GM12878 (cell line): ENCODE measurements around the gene MGP. TPM values are rescaled to one million over a fixed set of nuclear protein-coding genes. Genes with fewer than 3 reads are reported as not detected.

Experiments used
- ATAC-seq: fragments of 200-7000 bp; cut with Tn5 transposase; 3 replicates; pipeline ENCODE4 v1.9.1; 2020; ENCODE audit warnings: mild to moderate bottlenecking, moderate library complexity
- BruUV-seq: library from RNA; stranded (reverse); fragments of 400-500 nt; replicated peaks from 2 replicates; lab custom pipeline; 2021; lab: Mats Ljungman, UMichigan
- CTCF ChIA-PET: fragments of 300-600 bp; sonication (Branson Sonifier 250); formaldehyde crosslinking; extraction: SDS; loops from one replicate; lab custom pipeline; 2021; ENCODE audit warnings: inconsistent platforms; lab: Yijun Ruan, JAX
- POLR2A ChIA-PET: fragments of 350-600 bp; formaldehyde crosslinking; extraction: SDS; loops from one replicate; lab custom pipeline; 2021; ENCODE audit warnings: inconsistent platforms; lab: Charles Lee
- RAD21 ChIA-PET: fragments of 300-600 bp; sonication (Branson Sonifier 250); formaldehyde crosslinking; loops from one replicate; lab custom pipeline; 2023; ENCODE audit warnings: antibody characterized with exemption; ENCODE audit not compliant: unreplicated experiment; lab: Charles Lee
- SMC1A ChIA-PET: fragments of 300-600 bp; sonication (Branson Sonifier 250); formaldehyde crosslinking; loops from one replicate; lab custom pipeline; 2023; ENCODE audit not compliant: unreplicated experiment, uncharacterized antibody; lab: Charles Lee
- DNase-seq: peaks from one replicate; pipeline ENCODE4 v3.0.0-alpha.2; 2011; ENCODE audit warnings: low read depth, low spot score
- FAIRE-seq: peaks from 3 replicates; lab custom pipeline; 2011; peaks lifted over from hg19 to GRCh38; lab: Jason Lieb, UNC
- H2AFZ ChIP-seq: 2 replicates; pipeline ENCODE4 v1.6.0; 2011; ENCODE audit warnings: low read depth, low read length, control low read depth; ENCODE audit not compliant: control insufficient read depth
- H3K27ac ChIP-seq: 2 replicates; pipeline ENCODE4 v1.5.1; 2011; ENCODE audit warnings: control low read depth; ENCODE audit not compliant: control insufficient read depth, insufficient read depth
- H3K27me3 ChIP-seq, 2 experiments: replicated peaks in 1 of 2; 2 replicates each; pipeline versions ENCODE4 v1.6.0 to v1.6.1; 2011; ENCODE audit warnings: low read length in 1 of 2; ENCODE audit not compliant: control insufficient read depth in 2 of 2, insufficient read depth in 2 of 2
- H3K36me3 ChIP-seq, 2 experiments: 2 replicates each; pipeline ENCODE4 v1.5.1; 2011; ENCODE audit warnings: low read length in 1 of 2; ENCODE audit not compliant: control insufficient read depth in 2 of 2, insufficient read depth in 2 of 2
- H3K4me1 ChIP-seq: 2 replicates; pipeline ENCODE4 v1.6.1; 2011; ENCODE audit warnings: mild to moderate bottlenecking, low read length, moderate library complexity, mixed read lengths; ENCODE audit not compliant: control insufficient read depth, insufficient read depth
- H3K4me2 ChIP-seq: 2 replicates; pipeline ENCODE4 v1.6.0; 2011; ENCODE audit warnings: control low read depth; ENCODE audit not compliant: control insufficient read depth, insufficient read depth
- H3K4me3 ChIP-seq: fragments of 200-600 bp; sonication (generic); 2 replicates; pipeline ENCODE4 v1.5.1; 2016
- H3K79me2 ChIP-seq: 2 replicates; pipeline ENCODE4 v1.6.0; 2011; ENCODE audit warnings: low read length; ENCODE audit not compliant: control insufficient read depth, insufficient read depth
- H3K9ac ChIP-seq: 2 replicates; pipeline ENCODE4 v1.8.0; 2011; ENCODE audit warnings: low read length, control low read depth, mixed read lengths; ENCODE audit not compliant: control insufficient read depth, insufficient read depth
- H3K9me3 ChIP-seq: replicated peaks from 3 replicates; pipeline ENCODE4 v1.5.1; 2011; ENCODE audit warnings: mild to moderate bottlenecking, low read length; ENCODE audit not compliant: control insufficient read depth, insufficient read depth
- H4K20me1 ChIP-seq: 2 replicates; pipeline ENCODE4 v1.6.0; 2011; ENCODE audit not compliant: control insufficient read depth, insufficient read depth
- CEBPB ChIP-seq, 2 experiments: fragments of 150-350 bp in 1 of 2; IDR thresholded peaks; 2 replicates each; pipeline ENCODE4 v1.6.1; 2012 to 2014; ENCODE audit warnings: low read depth in 2 of 2, low read length in 2 of 2, borderline replicate concordance in 1 of 2, inconsistent platforms in 1 of 2
- GABPA ChIP-seq: IDR thresholded peaks from 2 replicates; pipeline ENCODE4 v1.6.1; 2014; ENCODE audit warnings: antibody characterized with exemption, low read depth, mild to moderate bottlenecking, inconsistent platforms
- RCOR1 ChIP-seq: conservative IDR thresholded peaks from 2 replicates; pipeline ENCODE4 v1.6.1; 2012; ENCODE audit warnings: low read depth, low read length, improper control_type of control experiment
- SIN3A ChIP-seq: IDR thresholded peaks from 2 replicates; pipeline ENCODE4 v1.6.1; 2012; ENCODE audit warnings: low read depth, low read length, improper control_type of control experiment
- SPI1 ChIP-seq: IDR thresholded peaks from 2 replicates; pipeline ENCODE4 v1.6.1; 2011; ENCODE audit warnings: low read depth, mild to moderate bottlenecking, low read length, moderate library complexity, borderline replicate concordance; ENCODE audit not compliant: insufficient read depth
- ZNF217 ChIP-seq: fragments of 450-650 bp; IDR thresholded peaks from 2 replicates; pipeline ENCODE4 v1.6.1; 2017; ENCODE audit warnings: antibody characterized with exemption, mild to moderate bottlenecking
- WGBS: methylation state at CpG from one replicate; pipeline ENCODE4 v1.1.6; 2016; ENCODE audit warnings: low lambda C conversion rate; ENCODE audit not compliant: insufficient replicate concordance, insufficient coverage; ENCODE audit errors: missing lambda C conversion rate; 5-methylcytosine and 5-hydroxymethylcytosine counted together
- in situ Hi-C: fragments of 300-500 bp; cut with MboI; formaldehyde crosslinking; loops from 9 replicates; pipeline ENCODE4 v1.14.3; 2018; ENCODE audit warnings: mixed read lengths
- intact Hi-C: fragments of 100-400 bp; cut with micrococcal nuclease; formaldehyde crosslinking; loops from one replicate; pipeline ENCODE4 v1.14.2; 2022; ENCODE audit not compliant: unreplicated experiment
- polyA plus RNA-seq, 11 experiments: library from polyadenylated mRNA; depleted of rRNA in 4 of 11; unstranded in 6 of 11; stranded (reverse) in 5 of 11; fragments of >200 nt; fragmentation: Nextera tagmentation in 4 of 11; fragmentation: Illumina TruSeq in 1 of 11; extraction: Ambion mirVana in 4 of 11; extraction: Trizol in 1 of 11; gene quantifications; 1 replicate in 1 of 11; 2 replicates in 10 of 11; pipeline versions ENCODE4 v1.2.1 to v1.2.3, GENCODE V29; 2011 to 2016; ENCODE audit warnings: inconsistent platforms in 2 of 11, missing spikeins in 2 of 11, low read depth in 1 of 11
- total RNA-seq, 4 experiments: library from RNA; depleted of rRNA in 3 of 4; stranded (reverse); fragments of >200 nt in 3 of 4; fragmentation: Illumina TruSeq in 1 of 4; extraction: Trizol in 1 of 4; gene quantifications; 2 replicates each; pipeline versions ENCODE4 v1.2.1 to v1.2.3, GENCODE V29; 2013 to 2021
- TF ChIP-seq, protein P1 (sequence below): fragments of 450-650 bp; IDR thresholded peaks from 2 replicates; pipeline ENCODE4 v1.6.1; 2018; ENCODE audit warnings: mild to moderate bottlenecking, low read depth, moderate library complexity; ENCODE audit not compliant: partially characterized antibody

The MGP gene
- total and polyA plus RNA-seq, 10 of the 15 experiments (the other 5 are each of a cell fraction or from before 2014, with no cell fraction given), result 0.21 to 1.2 TPM; not detected in 8

GRCh38 chr12:14883686-14884085 lies 2.0 kb downstream of the MGP start:
- in situ Hi-C loops, result no loop called here
- no peak overlapping the region for H3K4me3 ChIP-seq
- no peaks in the 10 kb centered on the region for H3K9me3 ChIP-seq
- ChIA-PET SMC1A (interaction anchor here (0.7 to 1.7 kb wide), 4 partner anchors 30 to 112 kb away, joined by 3 to 7 read pairs (median 5); no protein-coding TSS in a partner anchor), CTCF (interaction anchor here (1.0 to 1.4 kb wide), 3 partner anchors 10 to 54 kb away, joined by 3 to 5 read pairs (median 3); partner anchors contain the start of gene ERP27), RAD21 (interaction anchor here (0.8 to 1.4 kb wide), 3 partner anchors 106 to 337 kb away, joined by 3 to 4 read pairs (median 3); partner anchors contain the start of gene RERG), POLR2A (interaction anchor here (1.1 kb wide), 1 partner anchor 8 kb away, joined by 4 read pairs; no protein-coding TSS in a partner anchor)
- no peak overlapping the region for H3K9ac ChIP-seq
- no peak overlapping the region for H3K27ac ChIP-seq
- no peaks in the 10 kb centered on the region for H3K79me2 ChIP-seq
- FAIRE-seq (no peak), DNase-seq (no peak), ATAC-seq (no peak)
- peaks cover 9% of the 10 kb centered on the region; the same call in 1 of the 2 replicates for H3K4me1 ChIP-seq
- intact Hi-C loops, result loop anchor here (5.0 kb wide), 1 partner anchor 36 kb away; no protein-coding TSS in a partner anchor
- WGBS, result 78% methylated on average over 10 of the region's 10 CpGs
- H2AFZ ChIP-seq, result no peak overlapping the region
- H3K36me3 ChIP-seq, result no peaks in the 10 kb centered on the region
- H4K20me1 ChIP-seq, result no peaks in the 10 kb centered on the region
- TF ChIP-seq CEBPB (IDR thresholded peaks at IDR 0.05; ENCODE audit: borderline replicate concordance in 1 of 2, low read depth in 2 of 2, low read length in 2 of 2), result no peak
- TF ChIP-seq SIN3A, result no peak
- TF ChIP-seq RCOR1, result no peak
- H3K27me3 ChIP-seq, result no peaks in the 10 kb centered on the region; a peak in 3 of 4 replicates
- no peak overlapping the region for H3K4me2 ChIP-seq
- BruUV-seq, result no TSS peak

- POLR2A ChIA-PET, result no interaction called here
- 42% methylated on average over 6 of the region's 6 CpGs for WGBS
- H3K27ac ChIP-seq, result no peak overlapping the region
Observed at GRCh38 chr12:14880890-14881453, 4.7 kb downstream of the MGP start.

More at GRCh38 chr12:14880890-14881453, 4.7 kb downstream of the MGP start:
- BruUV-seq, result no TSS peak
- Histone ChIP-seq H4K20me1 (no peaks in the 10 kb centered on the region), H2AFZ (no peak overlapping the region), H3K4me3 (no peak overlapping the region), H3K9ac (no peak overlapping the region), H3K27me3 (no peaks in the 10 kb centered on the region; a peak in 1 of 4 replicates), H3K4me1 (peaks cover 9% of the 10 kb centered on the region; the same call in 1 of the 2 replicates), H3K79me2 (no peaks in the 10 kb centered on the region), H3K4me2 (no peak overlapping the region), H3K36me3 (no peaks in the 10 kb centered on the region), H3K9me3 (no peaks in the 10 kb centered on the region)
- intact Hi-C loops, result loop anchor here (5.0 kb wide), 1 partner anchor 34 kb away; no protein-coding TSS in a partner anchor
- ATAC-seq (no peak), DNase-seq (no peak), FAIRE-seq (no peak)
- in situ Hi-C loops, result no loop called here
- ChIA-PET SMC1A (no interaction called here), CTCF (no interaction called here), RAD21 (no interaction called here)
- no peak for TF ChIP-seq ZNF217
- TF ChIP-seq GABPA, result peak; percentile 43; the same call in 1 of the 2 replicates
- peak; percentile 34; the same call in 1 of the 2 replicates for TF ChIP-seq SPI1
- TF ChIP-seq, protein P1, sequence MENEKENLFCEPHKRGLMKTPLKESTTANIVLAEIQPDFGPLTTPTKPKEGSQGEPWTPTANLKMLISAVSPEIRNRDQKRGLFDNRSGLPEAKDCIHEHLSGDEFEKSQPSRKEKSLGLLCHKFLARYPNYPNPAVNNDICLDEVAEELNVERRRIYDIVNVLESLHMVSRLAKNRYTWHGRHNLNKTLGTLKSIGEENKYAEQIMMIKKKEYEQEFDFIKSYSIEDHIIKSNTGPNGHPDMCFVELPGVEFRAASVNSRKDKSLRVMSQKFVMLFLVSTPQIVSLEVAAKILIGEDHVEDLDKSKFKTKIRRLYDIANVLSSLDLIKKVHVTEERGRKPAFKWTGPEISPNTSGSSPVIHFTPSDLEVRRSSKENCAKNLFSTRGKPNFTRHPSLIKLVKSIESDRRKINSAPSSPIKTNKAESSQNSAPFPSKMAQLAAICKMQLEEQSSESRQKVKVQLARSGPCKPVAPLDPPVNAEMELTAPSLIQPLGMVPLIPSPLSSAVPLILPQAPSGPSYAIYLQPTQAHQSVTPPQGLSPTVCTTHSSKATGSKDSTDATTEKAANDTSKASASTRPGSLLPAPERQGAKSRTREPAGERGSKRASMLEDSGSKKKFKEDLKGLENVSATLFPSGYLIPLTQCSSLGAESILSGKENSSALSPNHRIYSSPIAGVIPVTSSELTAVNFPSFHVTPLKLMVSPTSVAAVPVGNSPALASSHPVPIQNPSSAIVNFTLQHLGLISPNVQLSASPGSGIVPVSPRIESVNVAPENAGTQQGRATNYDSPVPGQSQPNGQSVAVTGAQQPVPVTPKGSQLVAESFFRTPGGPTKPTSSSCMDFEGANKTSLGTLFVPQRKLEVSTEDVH, result no peak
